Inflammatory macrophage (primary cell): ENCODE results near the gene UBL3.
A peak's percentile ranks its signal among the peaks of the same experiment; 100 is the strongest.

Source experiments
- DNase-seq, 2 donors: peaks; one replicate each; pipeline ENCODE4 v3.0.0-alpha.2; 2020 to 2022

UBL3 gene

GRCh38 chr13:29808264-29808663, 42.2 kb downstream of the UBL3 start:
- no peak for DNase-seq

GRCh38 chr13:29805994-29806979, 44.1 kb downstream of the UBL3 start:
- peak in 1 of 2 donors; percentile 1 for DNase-seq

- DNase-seq: no peak
Observed at GRCh38 chr13:29803221-29803620, 47.2 kb downstream of the UBL3 start.

GRCh38 chr13:29802621-29803020, 47.8 kb downstream of the UBL3 start:
- DNase-seq: no peak

GRCh38 chr13:29801737-29802305, 48.6 kb downstream of the UBL3 start:
- peak; percentile 85 to 89 for DNase-seq

- no peak for DNase-seq
Observed at GRCh38 chr13:29801102-29801501, 49.3 kb downstream of the UBL3 start.

- no peak for DNase-seq
Observed at GRCh38 chr13:29800687-29801086, 49.7 kb downstream of the UBL3 start.

GRCh38 chr13:29799041-29799440, 51.4 kb downstream of the UBL3 start:
- DNase-seq: no peak

GRCh38 chr13:29791997-29792780, 58.2 kb downstream of the UBL3 start:
- no peak for DNase-seq

- DNase-seq: no peak
Observed at GRCh38 chr13:29791508-29791907, 58.9 kb downstream of the UBL3 start.

GRCh38 chr13:29786698-29787097, 63.7 kb downstream of the UBL3 start:
- DNase-seq: no peak

GRCh38 chr13:29785978-29786377, 64.4 kb downstream of the UBL3 start:
- no peak for DNase-seq

- no peak for DNase-seq
Observed at GRCh38 chr13:29782798-29783197, 67.6 kb downstream of the UBL3 start.

- no peak for DNase-seq
Observed at GRCh38 chr13:29774830-29775229, 75.6 kb downstream of the UBL3 start.

GRCh38 chr13:29771247-29771646, 79.2 kb downstream of the UBL3 start:
- DNase-seq: peak in 1 of 2 donors; percentile 52

GRCh38 chr13:29767006-29767405, 83.4 kb downstream of the UBL3 start:
- no peak for DNase-seq

GRCh38 chr13:29763436-29764180, 86.8 kb downstream of the UBL3 start:
- no peak for DNase-seq

GRCh38 chr13:29761815-29762214, 88.6 kb downstream of the UBL3 start:
- no peak for DNase-seq

- no peak for DNase-seq
Observed at GRCh38 chr13:29761160-29761559, 89.3 kb downstream of the UBL3 start.

- no peak for DNase-seq
Observed at GRCh38 chr13:29760544-29760943, 89.9 kb downstream of the UBL3 start.

GRCh38 chr13:29758531-29759114, 91.8 kb downstream of the UBL3 start:
- peak; percentile 94 to 96 for DNase-seq

GRCh38 chr13:29756506-29756905, 93.9 kb downstream of the UBL3 start:
- DNase-seq: no peak
